ENCODE measurements around the gene GALNT9. TPM values are rescaled to one million over a fixed set of nuclear protein-coding genes. Genes with fewer than 3 reads are reported as not detected.
"Not testable (repeated sequence)": the region's sequence is repeated elsewhere in the genome, so short reads cannot be mapped to it uniquely, and the experiment has no call there.

Gene GALNT9
- total and polyA plus RNA-seq, 2 donors (not counting 1 experiment from before 2014, with no cell fraction given), result 0.10 to 2.8 TPM

DNA sequence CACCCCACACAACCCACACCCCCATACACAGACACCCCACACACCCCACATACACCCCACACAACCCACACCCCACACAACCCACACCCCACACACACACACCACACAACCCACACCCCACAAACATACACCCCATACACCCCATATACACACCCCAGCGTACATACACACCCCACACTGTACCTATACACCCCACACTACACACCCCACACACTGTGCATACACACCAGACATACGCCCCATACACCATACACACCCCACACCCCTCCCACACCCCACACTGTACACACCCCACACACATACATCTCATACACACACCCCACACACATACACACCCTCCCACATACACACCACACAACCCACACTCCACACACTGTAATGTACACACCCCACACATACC, 104.9 kb downstream of the GALNT9 start:
- no peaks in the 10 kb centered on the region for H3K36me3 ChIP-seq (ENCODE audit: control insufficient read depth, insufficient read depth, low read length)
- no peak overlapping the region for H3K4me2 ChIP-seq (ENCODE audit: extremely low read depth, insufficient read depth, low read length)
- TF ChIP-seq, protein P1, sequence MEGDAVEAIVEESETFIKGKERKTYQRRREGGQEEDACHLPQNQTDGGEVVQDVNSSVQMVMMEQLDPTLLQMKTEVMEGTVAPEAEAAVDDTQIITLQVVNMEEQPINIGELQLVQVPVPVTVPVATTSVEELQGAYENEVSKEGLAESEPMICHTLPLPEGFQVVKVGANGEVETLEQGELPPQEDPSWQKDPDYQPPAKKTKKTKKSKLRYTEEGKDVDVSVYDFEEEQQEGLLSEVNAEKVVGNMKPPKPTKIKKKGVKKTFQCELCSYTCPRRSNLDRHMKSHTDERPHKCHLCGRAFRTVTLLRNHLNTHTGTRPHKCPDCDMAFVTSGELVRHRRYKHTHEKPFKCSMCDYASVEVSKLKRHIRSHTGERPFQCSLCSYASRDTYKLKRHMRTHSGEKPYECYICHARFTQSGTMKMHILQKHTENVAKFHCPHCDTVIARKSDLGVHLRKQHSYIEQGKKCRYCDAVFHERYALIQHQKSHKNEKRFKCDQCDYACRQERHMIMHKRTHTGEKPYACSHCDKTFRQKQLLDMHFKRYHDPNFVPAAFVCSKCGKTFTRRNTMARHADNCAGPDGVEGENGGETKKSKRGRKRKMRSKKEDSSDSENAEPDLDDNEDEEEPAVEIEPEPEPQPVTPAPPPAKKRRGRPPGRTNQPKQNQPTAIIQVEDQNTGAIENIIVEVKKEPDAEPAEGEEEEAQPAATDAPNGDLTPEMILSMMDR (conservative IDR thresholded peaks at IDR 0.05 in 1 of 2, IDR thresholded peaks at IDR 0.05 in 1 of 2; ENCODE audit: low read depth in 1 of 2, low read length in 2 of 2), result no peak
- TF ChIP-seq EZH2 (IDR thresholded peaks at IDR 0.05; ENCODE audit: low read length, missing control alignments), result no peak
- H3K27me3 ChIP-seq (ENCODE audit: control insufficient read depth, insufficient read depth, low read length), result no peaks in the 10 kb centered on the region
- H3K27ac ChIP-seq (ENCODE audit: insufficient read depth, low read length), result no peak overlapping the region
- no peaks in the 10 kb centered on the region for H4K20me1 ChIP-seq (ENCODE audit: control insufficient read depth, extremely low read depth, insufficient read depth, low read length)
- H3K4me1 ChIP-seq (ENCODE audit: control insufficient read depth, extremely low read depth, insufficient read depth, low read length), result no peaks in the 10 kb centered on the region
- no peak overlapping the region for H3K9ac ChIP-seq (ENCODE audit: insufficient read depth, low read length)
- H3K79me2 ChIP-seq (ENCODE audit: control insufficient read depth, insufficient read depth, low read length), result no peaks in the 10 kb centered on the region
- no peak overlapping the region for H3K4me3 ChIP-seq (replicated peaks in 1 of 4; ENCODE audit: control extremely low read depth in 1 of 4, insufficient read depth in 1 of 4, low read depth in 3 of 4, low read length in 4 of 4)
- no peaks in the 10 kb centered on the region for H3K9me3 ChIP-seq (ENCODE audit: control insufficient read depth, insufficient read depth, low read depth, low read length)
- DNase-seq (ENCODE audit: low read depth in 2 of 2), result no peak
- H2AFZ ChIP-seq (ENCODE audit: low read length), result no peak overlapping the region

DNA sequence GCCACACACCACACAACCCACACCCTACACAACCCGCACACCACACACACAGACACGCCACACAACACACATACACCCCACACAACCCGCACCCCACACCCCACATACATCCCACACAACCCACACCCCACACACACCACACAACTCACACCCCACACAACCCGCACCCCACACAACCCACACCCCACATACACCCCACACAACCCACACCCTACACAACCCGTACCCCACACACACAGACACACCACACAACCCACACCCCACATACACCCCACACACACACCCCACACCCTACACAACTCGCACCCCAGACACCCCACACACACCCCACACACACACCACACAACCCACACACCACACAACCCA, 106.6 kb downstream of the GALNT9 start:
- Histone ChIP-seq H3K4me3 (replicated peaks in 1 of 4; ENCODE audit: control extremely low read depth in 1 of 4, insufficient read depth in 1 of 4, low read depth in 3 of 4, low read length in 4 of 4) (no peak overlapping the region), H3K4me2 (ENCODE audit: extremely low read depth, insufficient read depth, low read length) (no peak overlapping the region), H3K9me3 (ENCODE audit: control insufficient read depth, insufficient read depth, low read depth, low read length) (no peaks in the 10 kb centered on the region), H2AFZ (ENCODE audit: low read length) (no peak overlapping the region), H3K27ac (ENCODE audit: insufficient read depth, low read length) (no peak overlapping the region), H4K20me1 (ENCODE audit: control insufficient read depth, extremely low read depth, insufficient read depth, low read length) (no peaks in the 10 kb centered on the region), H3K27me3 (ENCODE audit: control insufficient read depth, insufficient read depth, low read length) (no peaks in the 10 kb centered on the region), H3K4me1 (ENCODE audit: control insufficient read depth, extremely low read depth, insufficient read depth, low read length) (no peaks in the 10 kb centered on the region), H3K9ac (ENCODE audit: insufficient read depth, low read length) (no peak overlapping the region), H3K36me3 (ENCODE audit: control insufficient read depth, insufficient read depth, low read length) (no peaks in the 10 kb centered on the region), H3K79me2 (ENCODE audit: control insufficient read depth, insufficient read depth, low read length) (no peaks in the 10 kb centered on the region)
- TF ChIP-seq, protein P1 (conservative IDR thresholded peaks at IDR 0.05 in 1 of 2, IDR thresholded peaks at IDR 0.05 in 1 of 2; ENCODE audit: low read depth in 1 of 2, low read length in 2 of 2), result no peak
- no peak for TF ChIP-seq EZH2 (IDR thresholded peaks at IDR 0.05; ENCODE audit: low read length, missing control alignments)
- no peak for DNase-seq (ENCODE audit: low read depth in 2 of 2)

DNA sequence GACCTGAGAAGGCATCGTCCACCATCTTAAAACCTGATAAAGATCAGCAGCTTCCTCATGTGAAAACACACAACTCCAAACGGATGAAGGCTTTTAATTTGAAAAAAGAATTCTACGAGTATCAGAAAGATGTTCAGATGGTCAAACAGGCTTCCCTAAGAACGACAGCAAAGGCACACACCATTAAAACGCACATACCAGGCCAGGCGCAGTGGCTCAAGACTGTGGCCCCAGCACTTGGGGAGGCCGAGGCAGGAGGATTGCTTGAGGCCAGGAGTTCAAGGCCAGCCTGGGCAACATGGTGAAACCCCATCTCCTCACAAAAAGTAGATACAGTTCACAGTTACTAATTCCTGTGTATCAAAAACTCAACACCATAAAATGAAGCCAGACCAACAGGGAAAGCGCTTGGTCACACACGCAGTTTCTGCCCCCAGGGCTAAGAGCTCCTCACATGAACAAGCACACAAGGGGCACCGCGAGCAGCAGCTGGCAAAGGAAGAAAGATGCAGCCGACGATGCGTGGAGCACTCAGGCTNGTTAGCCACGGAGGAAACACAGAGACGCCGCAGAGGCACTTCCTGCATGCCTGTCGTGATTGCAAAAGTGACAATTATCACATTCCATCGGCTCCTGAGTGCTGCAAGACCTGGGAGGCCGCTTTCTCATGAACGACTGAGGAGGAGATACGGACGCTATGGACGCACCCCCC, 107.1 kb downstream of the GALNT9 start:
- Histone ChIP-seq H2AFZ (ENCODE audit: low read length) (no peak overlapping the region), H3K27me3 (ENCODE audit: control insufficient read depth, insufficient read depth, low read length) (no peaks in the 10 kb centered on the region), H3K79me2 (ENCODE audit: control insufficient read depth, insufficient read depth, low read length) (no peaks in the 10 kb centered on the region), H3K27ac (ENCODE audit: insufficient read depth, low read length) (no peak overlapping the region), H3K9ac (ENCODE audit: insufficient read depth, low read length) (no peak overlapping the region), H3K4me2 (ENCODE audit: extremely low read depth, insufficient read depth, low read length) (no peak overlapping the region), H3K9me3 (ENCODE audit: control insufficient read depth, insufficient read depth, low read depth, low read length) (no peaks in the 10 kb centered on the region), H4K20me1 (ENCODE audit: control insufficient read depth, extremely low read depth, insufficient read depth, low read length) (no peaks in the 10 kb centered on the region), H3K4me3 (replicated peaks in 1 of 4; ENCODE audit: control extremely low read depth in 1 of 4, insufficient read depth in 1 of 4, low read depth in 3 of 4, low read length in 4 of 4) (no peak overlapping the region), H3K36me3 (ENCODE audit: control insufficient read depth, insufficient read depth, low read length) (no peaks in the 10 kb centered on the region), H3K4me1 (ENCODE audit: control insufficient read depth, extremely low read depth, insufficient read depth, low read length) (no peaks in the 10 kb centered on the region)
- no peak for DNase-seq (ENCODE audit: low read depth in 2 of 2)
- TF ChIP-seq EZH2 (IDR thresholded peaks at IDR 0.05; ENCODE audit: low read length, missing control alignments), result no peak
- TF ChIP-seq, protein P1 (conservative IDR thresholded peaks at IDR 0.05 in 1 of 2, IDR thresholded peaks at IDR 0.05 in 1 of 2; ENCODE audit: low read depth in 1 of 2, low read length in 2 of 2), result no peak

DNA sequence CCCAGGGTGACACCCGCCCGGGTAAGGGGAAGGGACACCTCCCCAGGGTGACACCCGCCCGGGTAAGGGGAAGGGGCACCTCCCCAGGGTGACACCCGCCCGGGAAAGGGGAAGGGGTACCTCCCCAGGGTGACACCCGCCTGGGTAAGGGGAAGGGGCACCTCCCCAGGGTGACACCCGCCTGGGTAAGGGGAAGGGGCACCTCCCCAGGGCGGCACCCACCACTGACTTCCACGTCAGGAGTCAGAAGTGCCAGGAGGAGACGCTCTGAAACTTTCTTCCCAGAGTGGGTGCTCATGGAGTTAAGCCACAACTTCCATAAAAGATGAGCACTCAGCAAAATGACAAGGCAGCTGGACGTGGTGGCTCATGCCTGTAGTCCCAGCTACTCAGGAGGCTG, 109.6 kb downstream of the GALNT9 start:
- H3K79me2 ChIP-seq (ENCODE audit: control insufficient read depth, insufficient read depth, low read length); H3K4me2 ChIP-seq (ENCODE audit: extremely low read depth, insufficient read depth, low read length): not testable (repeated sequence)

More for the DNA sequence above, 109.6 kb downstream of the GALNT9 start:
- H3K4me3 ChIP-seq (replicated peaks in 1 of 4; ENCODE audit: control extremely low read depth in 1 of 4, insufficient read depth in 1 of 4, low read depth in 3 of 4, low read length in 4 of 4); H3K4me1 ChIP-seq (ENCODE audit: control insufficient read depth, extremely low read depth, insufficient read depth, low read length); H3K27ac ChIP-seq (ENCODE audit: insufficient read depth, low read length); H4K20me1 ChIP-seq (ENCODE audit: control insufficient read depth, extremely low read depth, insufficient read depth, low read length); H3K27me3 ChIP-seq (ENCODE audit: control insufficient read depth, insufficient read depth, low read length); DNase-seq (ENCODE audit: low read depth in 2 of 2); H3K9ac ChIP-seq (ENCODE audit: insufficient read depth, low read length); H3K36me3 ChIP-seq (ENCODE audit: control insufficient read depth, insufficient read depth, low read length); H2AFZ ChIP-seq (ENCODE audit: low read length); H3K9me3 ChIP-seq (ENCODE audit: control insufficient read depth, insufficient read depth, low read depth, low read length): not testable (repeated sequence)
